GM18502 (cell line): Measurements from ENCODE around the gene KNDC1.
"Not testable (repeated sequence)": the region's sequence is repeated elsewhere in the genome, so short reads cannot be mapped to it uniquely, and the experiment has no call there.

Source experiments
- ATAC-seq: cut with Tn5 transposase; IDR thresholded peaks from one replicate; pipeline ENCODE4 v1.9.1; 2021; ENCODE audit warnings: mild to moderate bottlenecking; ENCODE audit not compliant: unreplicated experiment, poor library complexity

KNDC1 gene

GRCh38 chr10:133251388-133252222 is 91.6 kb downstream of the KNDC1 start:
- no peak for ATAC-seq

- ATAC-seq: no peak
These were observed 92.2 kb downstream of the KNDC1 start for GRCh38 chr10:133252223-133252552.

GRCh38 chr10:133253361-133253955 is 93.4 kb downstream of the KNDC1 start:
- ATAC-seq: no peak

- ATAC-seq: no peak
These were observed 94.6 kb downstream of the KNDC1 start for GRCh38 chr10:133254421-133255120.

- no peak for ATAC-seq
These were observed 95.3 kb downstream of the KNDC1 start for GRCh38 chr10:133255323-133255722.

- ATAC-seq: no peak
These were observed 97.6 kb downstream of the KNDC1 start for GRCh38 chr10:133257489-133258065.

GRCh38 chr10:133258066-133258817 is 98.2 kb downstream of the KNDC1 start:
- ATAC-seq: no peak

- no peak for ATAC-seq
These were observed 99.0 kb downstream of the KNDC1 start for GRCh38 chr10:133258818-133259601.

- ATAC-seq: no peak
These were observed 99.6 kb downstream of the KNDC1 start for GRCh38 chr10:133259602-133259989.

GRCh38 chr10:133260895-133261725 is 101.1 kb downstream of the KNDC1 start:
- peak; percentile 59 for ATAC-seq

GRCh38 chr10:133261726-133262325 is 101.8 kb downstream of the KNDC1 start:
- peak; percentile 53 for ATAC-seq

GRCh38 chr10:133262696-133263095 is 102.7 kb downstream of the KNDC1 start:
- ATAC-seq: no peak

- no peak for ATAC-seq
These were observed 103.7 kb downstream of the KNDC1 start for GRCh38 chr10:133263674-133264073.

- no peak for ATAC-seq
These were observed 104.4 kb downstream of the KNDC1 start for GRCh38 chr10:133264461-133264860.

GRCh38 chr10:133265052-133265451 is 105.0 kb downstream of the KNDC1 start:
- not testable (repeated sequence) for ATAC-seq

- ATAC-seq: no peak
These were observed 106.2 kb downstream of the KNDC1 start for GRCh38 chr10:133266056-133266795.

GRCh38 chr10:133267293-133267692 is 107.3 kb downstream of the KNDC1 start:
- no peak for ATAC-seq

GRCh38 chr10:133267829-133268228 is 107.8 kb downstream of the KNDC1 start:
- ATAC-seq: no peak
